PC-3 (cell line): Measurements from ENCODE around the gene OR7C2. TPM values are rescaled to one million over a fixed set of nuclear protein-coding genes. Genes with fewer than 3 reads are reported as not detected.

Experiments used
- ATAC-seq: fragments of 200-7000 bp; cut with Tn5 transposase; 2 replicates; pipeline ENCODE4 v1.9.1; 2020; ENCODE audit warnings: mild to moderate bottlenecking, moderate library complexity
- BruUV-seq: library from RNA; stranded (reverse); fragments of 400-500 nt; replicated peaks from 2 replicates; lab custom pipeline; 2021; lab: Mats Ljungman, UMichigan
- CTCF ChIA-PET: fragments of 300-600 bp; sonication (Branson Sonifier 250); formaldehyde crosslinking; loops from one replicate; lab custom pipeline; 2022; ENCODE audit warnings: antibody characterized with exemption; lab: Charles Lee
- POLR2A ChIA-PET: fragments of 300-600 bp; sonication (Branson Sonifier 250); formaldehyde crosslinking; loops from one replicate; lab custom pipeline; 2022; ENCODE audit warnings: antibody characterized with exemption; ENCODE audit not compliant: unreplicated experiment; lab: Charles Lee
- DNase-seq: peaks from one replicate; pipeline ENCODE4 v3.0.0-alpha.2; 2015
- H2AFZ ChIP-seq: fragments of 300-600 bp; sonication (generic); 2 replicates; pipeline ENCODE4 v1.6.0; 2016; ENCODE audit warnings: antibody characterized with exemption, low read length
- H3F3A ChIP-seq: fragments of 300-600 bp; sonication (generic); one replicate; pipeline ENCODE4 v1.6.0; 2017; ENCODE audit warnings: antibody characterized with exemption, low read length, control low read depth, mild to moderate bottlenecking; ENCODE audit not compliant: unreplicated experiment
- H3K27ac ChIP-seq: fragments of 300-600 bp; sonication (generic); 2 replicates; pipeline ENCODE4 v1.5.1; 2016; ENCODE audit warnings: mild to moderate bottlenecking, low read length
- H3K27me3 ChIP-seq: fragments of 300-600 bp; sonication (generic); 2 replicates; pipeline ENCODE4 v1.6.1; 2016; ENCODE audit warnings: low read length, mixed read lengths
- H3K36me3 ChIP-seq: fragments of 300-600 bp; sonication (generic); 2 replicates; pipeline ENCODE4 v1.6.1; 2016; ENCODE audit warnings: low read depth, mixed run types, low read length, mixed read lengths
- H3K4me1 ChIP-seq: fragments of 300-600 bp; sonication (generic); 2 replicates; pipeline ENCODE4 v1.5.1; 2016; ENCODE audit warnings: low read length; ENCODE audit not compliant: insufficient read depth
- H3K4me2 ChIP-seq: fragments of 300-600 bp; sonication (generic); 2 replicates; pipeline ENCODE4 v1.6.0; 2016; ENCODE audit warnings: low read length
- H3K4me3 ChIP-seq: fragments of 300-600 bp; sonication (generic); 2 replicates; pipeline ENCODE4 v1.5.1; 2016; ENCODE audit warnings: mild to moderate bottlenecking, low read length, mixed read lengths
- H3K79me2 ChIP-seq: fragments of 300-600 bp; sonication (generic); 2 replicates; pipeline ENCODE4 v1.6.1; 2017; ENCODE audit warnings: low read length, mixed read lengths
- H3K9ac ChIP-seq: fragments of 300-600 bp; sonication (generic); 2 replicates; pipeline ENCODE4 v1.6.0; 2016; ENCODE audit warnings: mild to moderate bottlenecking, low read length
- H3K9me2 ChIP-seq: fragments of 300-600 bp; sonication (generic); replicated peaks from 2 replicates; pipeline ENCODE4 v1.6.1; 2016; ENCODE audit warnings: mixed run types, low read length, mixed read lengths
- H3K9me3 ChIP-seq: fragments of 300-600 bp; sonication (generic); 2 replicates; pipeline ENCODE4 v1.6.1; 2016; ENCODE audit warnings: low read length, mixed read lengths
- H4K20me1 ChIP-seq: fragments of 300-600 bp; sonication (generic); 2 replicates; pipeline ENCODE4 v1.6.1; 2016; ENCODE audit warnings: low read length, mixed read lengths
- EZH2 ChIP-seq: fragments of 300-600 bp; sonication (generic); IDR thresholded peaks from one replicate; pipeline ENCODE4 v1.6.1; 2017; ENCODE audit warnings: antibody characterized with exemption, mild to moderate bottlenecking, low read length; ENCODE audit not compliant: unreplicated experiment
- EZH2phosphoT487 ChIP-seq: fragments of 300-600 bp; sonication (generic); IDR thresholded peaks from 2 replicates; pipeline ENCODE4 v1.6.1; 2018; ENCODE audit warnings: mild to moderate bottlenecking, antibody characterized with exemption, low read length, borderline replicate concordance
- intact Hi-C: fragments of 100-400 bp; cut with micrococcal nuclease; formaldehyde crosslinking; loops from 2 replicates; pipeline ENCODE4 v1.9.0; 2023
- total RNA-seq: library from RNA; depleted of rRNA; stranded (reverse); fragments of >200 nt; gene quantifications from 2 replicates; pipeline ENCODE4 v1.2.3, GENCODE V29; 2014
- TF ChIP-seq, protein P1 (sequence below): fragments of 300-600 bp; sonication (generic); conservative IDR thresholded peaks from 2 replicates; pipeline ENCODE4 v1.5.1; 2017; ENCODE audit warnings: antibody characterized with exemption, low read depth, mild to moderate bottlenecking, low read length

OR7C2 gene
- total RNA-seq, 1 experiment from 2014 or later: not detected

DNA sequence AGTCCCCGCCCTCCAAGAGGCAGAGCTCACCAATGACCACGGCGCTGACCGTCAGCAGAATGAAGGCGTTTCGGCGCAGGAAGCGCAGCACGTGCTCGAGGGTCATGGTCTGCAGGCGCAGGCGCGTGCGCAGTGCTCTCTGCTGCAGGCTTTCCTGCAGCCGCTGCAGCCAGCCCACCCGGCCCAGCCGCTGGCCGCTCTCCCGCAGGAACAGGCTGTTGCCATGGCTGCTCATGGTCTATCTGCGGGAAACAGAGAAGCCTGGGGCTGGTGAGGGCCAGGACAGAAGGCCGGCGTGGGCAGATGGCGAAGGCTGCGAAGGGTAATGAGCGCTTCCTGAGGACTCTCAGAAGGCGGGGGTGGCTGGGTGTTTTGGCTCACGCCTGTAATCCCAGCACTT lies 31.4 kb downstream of the OR7C2 start:
- no peak for TF ChIP-seq EZH2phosphoT487
- TF ChIP-seq EZH2: no peak
- TF ChIP-seq, protein P1, sequence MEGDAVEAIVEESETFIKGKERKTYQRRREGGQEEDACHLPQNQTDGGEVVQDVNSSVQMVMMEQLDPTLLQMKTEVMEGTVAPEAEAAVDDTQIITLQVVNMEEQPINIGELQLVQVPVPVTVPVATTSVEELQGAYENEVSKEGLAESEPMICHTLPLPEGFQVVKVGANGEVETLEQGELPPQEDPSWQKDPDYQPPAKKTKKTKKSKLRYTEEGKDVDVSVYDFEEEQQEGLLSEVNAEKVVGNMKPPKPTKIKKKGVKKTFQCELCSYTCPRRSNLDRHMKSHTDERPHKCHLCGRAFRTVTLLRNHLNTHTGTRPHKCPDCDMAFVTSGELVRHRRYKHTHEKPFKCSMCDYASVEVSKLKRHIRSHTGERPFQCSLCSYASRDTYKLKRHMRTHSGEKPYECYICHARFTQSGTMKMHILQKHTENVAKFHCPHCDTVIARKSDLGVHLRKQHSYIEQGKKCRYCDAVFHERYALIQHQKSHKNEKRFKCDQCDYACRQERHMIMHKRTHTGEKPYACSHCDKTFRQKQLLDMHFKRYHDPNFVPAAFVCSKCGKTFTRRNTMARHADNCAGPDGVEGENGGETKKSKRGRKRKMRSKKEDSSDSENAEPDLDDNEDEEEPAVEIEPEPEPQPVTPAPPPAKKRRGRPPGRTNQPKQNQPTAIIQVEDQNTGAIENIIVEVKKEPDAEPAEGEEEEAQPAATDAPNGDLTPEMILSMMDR: no peak
- Histone ChIP-seq H3K4me3 (no peak overlapping the region), H3K36me3 (no peaks in the 10 kb centered on the region), H3F3A (no peaks in the 10 kb centered on the region), H2AFZ (no peak overlapping the region), H3K9ac (no peak overlapping the region), H3K27me3 (peaks cover 7% of the 10 kb centered on the region; the same call in 1 of the 2 replicates), H3K9me3 (no peaks in the 10 kb centered on the region), H4K20me1 (no peaks in the 10 kb centered on the region), H3K79me2 (no peaks in the 10 kb centered on the region), H3K27ac (no peak overlapping the region), H3K4me2 (no peak overlapping the region), H3K4me1 (no peaks in the 10 kb centered on the region), H3K9me2 (no peaks in the 10 kb centered on the region)
- DNase-seq (no peak), ATAC-seq (no peak)
- ChIA-PET POLR2A (no interaction called here), CTCF (no interaction called here)
- intact Hi-C loops: no loop called here
- BruUV-seq: no TSS peak

DNA sequence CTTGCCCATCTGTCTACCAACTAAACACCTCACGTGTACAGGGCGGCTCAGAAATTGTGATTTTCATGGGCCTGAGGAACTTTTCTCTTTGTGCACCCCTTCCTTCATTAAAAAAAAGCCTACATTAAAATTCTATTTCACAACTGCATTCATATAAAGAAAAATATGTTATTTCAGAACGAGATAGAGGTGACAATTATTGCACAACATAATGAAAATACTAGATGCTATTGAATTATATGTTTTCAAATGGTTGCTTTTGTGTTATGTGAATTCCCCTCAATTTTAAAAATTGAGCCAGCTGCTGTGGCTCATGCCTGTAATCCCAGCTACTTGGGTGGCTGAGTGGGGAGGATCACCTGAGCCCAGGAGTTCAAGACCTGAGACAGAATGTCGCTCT lies 33.2 kb downstream of the OR7C2 start:
- no peak overlapping the region for H2AFZ ChIP-seq
- ATAC-seq: no peak
- H3K9me3 ChIP-seq: no peaks in the 10 kb centered on the region
- TF ChIP-seq EZH2 (no peak), EZH2phosphoT487 (no peak)
- TF ChIP-seq, protein P1: no peak
- no peak overlapping the region for H3K4me3 ChIP-seq
- ChIA-PET CTCF (no interaction called here), POLR2A (no interaction called here)
- intact Hi-C loops: no loop called here
- no peaks in the 10 kb centered on the region for H3K9me2 ChIP-seq
- no peaks in the 10 kb centered on the region for H3F3A ChIP-seq
- H3K9ac ChIP-seq: no peak overlapping the region
- DNase-seq: no peak
- H3K27me3 ChIP-seq: peaks cover 22% of the 10 kb centered on the region
- H4K20me1 ChIP-seq: no peaks in the 10 kb centered on the region
- no peaks in the 10 kb centered on the region for H3K36me3 ChIP-seq
- no peaks in the 10 kb centered on the region for H3K79me2 ChIP-seq
- H3K27ac ChIP-seq: no peak overlapping the region
- no peaks in the 10 kb centered on the region for H3K4me1 ChIP-seq
- no TSS peak for BruUV-seq
- no peak overlapping the region for H3K4me2 ChIP-seq

DNA sequence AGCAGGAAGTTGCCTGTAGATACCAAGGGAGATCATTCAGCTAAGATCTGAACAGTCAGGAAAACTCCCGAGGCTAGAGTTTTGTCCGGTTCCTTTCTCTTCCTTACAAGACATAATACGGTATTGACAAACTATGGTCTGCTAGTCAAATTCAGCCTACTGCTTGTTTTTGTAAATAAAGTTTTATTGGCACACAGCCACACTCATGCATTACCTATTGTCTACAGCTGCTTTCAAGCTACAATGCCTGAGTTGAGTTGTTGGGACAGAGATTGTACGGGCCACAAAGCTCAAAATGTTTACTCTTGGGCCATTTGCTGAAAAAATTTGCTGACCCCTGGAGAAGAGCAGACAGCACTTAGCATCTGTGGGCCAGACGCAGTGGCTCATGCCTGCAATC lies 35.8 kb downstream of the OR7C2 start:
- ChIA-PET POLR2A (no interaction called here), CTCF (no interaction called here)
- H3K9me2 ChIP-seq: no peaks in the 10 kb centered on the region
- no peak for DNase-seq
- no peaks in the 10 kb centered on the region for H3K36me3 ChIP-seq
- no peaks in the 10 kb centered on the region for H3K4me1 ChIP-seq
- peaks cover 45% of the 10 kb centered on the region for H3K27me3 ChIP-seq
- TF ChIP-seq, protein P1: no peak
- TF ChIP-seq EZH2: no peak
- no peak for TF ChIP-seq EZH2phosphoT487
- no peaks in the 10 kb centered on the region for H3K9me3 ChIP-seq
- no TSS peak for BruUV-seq
- H3K4me2 ChIP-seq: no peak overlapping the region
- H3F3A ChIP-seq: no peaks in the 10 kb centered on the region
- ATAC-seq: no peak
- no peak overlapping the region for H2AFZ ChIP-seq
- H3K27ac ChIP-seq: no peak overlapping the region
- H3K79me2 ChIP-seq: no peaks in the 10 kb centered on the region
- H4K20me1 ChIP-seq: no peaks in the 10 kb centered on the region
- H3K9ac ChIP-seq: no peak overlapping the region
- H3K4me3 ChIP-seq: no peak overlapping the region
- intact Hi-C loops: no loop called here
